ENCODE data around the gene PTK7.

PTK7 gene

GRCh38 chr6:43142101-43142500 is 66.0 kb downstream of the PTK7 start:
- no peak for DNase-seq

- peak in 52 of 56 donors; percentile 7 to 86 (median 60) for DNase-seq
Observed at GRCh38 chr6:43143235-43144128, 67.4 kb downstream of the PTK7 start.

- no peak for DNase-seq
Observed at GRCh38 chr6:43144879-43145278, 68.8 kb downstream of the PTK7 start.

GRCh38 chr6:43146261-43146660 is 70.1 kb downstream of the PTK7 start:
- DNase-seq, result no peak

GRCh38 chr6:43146709-43147688 is 70.9 kb downstream of the PTK7 start:
- no peak for DNase-seq

GRCh38 chr6:43147691-43148477 is 71.8 kb downstream of the PTK7 start:
- DNase-seq, result no peak

- DNase-seq, result no peak
Observed at GRCh38 chr6:43149265-43149664, 73.2 kb downstream of the PTK7 start.

GRCh38 chr6:43150051-43150751 is 74.1 kb downstream of the PTK7 start:
- DNase-seq, result no peak

- no peak for DNase-seq
Observed at GRCh38 chr6:43159599-43159998, 83.5 kb downstream of the PTK7 start.

GRCh38 chr6:43163899-43164298 is 87.8 kb downstream of the PTK7 start:
- no peak for DNase-seq

GRCh38 chr6:43170417-43170930 is 94.4 kb downstream of the PTK7 start:
- DNase-seq, result peak in 15 of 56 donors; percentile 28 to 86 (median 76)

- DNase-seq, result peak; percentile 74 to 100 (median 98)
Observed at GRCh38 chr6:43170931-43171706, 95.0 kb downstream of the PTK7 start, which contains the start of gene SRF. SRF (plus strand) TSS chr6:43171269; CDS start chr6:43171657, 388 bp downstream.

- peak in 10 of 56 donors; percentile 28 to 57 (median 44) for DNase-seq
Observed at GRCh38 chr6:43171707-43172103, 95.6 kb downstream of the PTK7 start.

- DNase-seq, result peak in 39 of 56 donors; percentile 5 to 57 (median 36)
Observed at GRCh38 chr6:43172104-43173007, 96.2 kb downstream of the PTK7 start.

GRCh38 chr6:43173591-43174262 is 97.6 kb downstream of the PTK7 start:
- peak in 2 of 56 donors; percentile 23 to 58 for DNase-seq

- peak; percentile 74 to 99 (median 95) for DNase-seq
Observed at GRCh38 chr6:43174263-43175112, 98.4 kb downstream of the PTK7 start.

All from nucleus accumbens (tissue), 56 donors.